HFFc6 (cell line): ENCODE measurements around the gene DAPL1. TPM values are rescaled to one million over a fixed set of nuclear protein-coding genes. Genes with fewer than 3 reads are reported as not detected.

Experiments
- DNase-seq: peaks from one replicate; pipeline ENCODE4 v3.0.0-alpha.2; 2018
- H3K27ac Mint-ChIP-seq: 2 replicates; pipeline ENCODE4 v1.8.0; 2020; ENCODE audit warnings: mild to moderate bottlenecking, mixed read lengths
- H3K27me3 Mint-ChIP-seq: 2 replicates; pipeline ENCODE4 v1.8.0; 2021; ENCODE audit warnings: mild to moderate bottlenecking, moderate library complexity, mixed read lengths; ENCODE audit not compliant: insufficient read depth
- H3K36me3 Mint-ChIP-seq: 2 replicates; pipeline ENCODE4 v1.8.0; 2021; ENCODE audit warnings: low read depth, mixed read lengths
- H3K4me1 Mint-ChIP-seq: 2 replicates; pipeline ENCODE4 v1.8.0; 2020; ENCODE audit warnings: low read depth, mixed read lengths
- H3K4me3 Mint-ChIP-seq: 2 replicates; pipeline ENCODE4 v1.8.0; 2020; ENCODE audit warnings: mild to moderate bottlenecking, moderate library complexity, mixed read lengths
- H3K9me3 Mint-ChIP-seq: 2 replicates; pipeline ENCODE4 v1.8.0; 2020; ENCODE audit warnings: mild to moderate bottlenecking, mixed read lengths
- total RNA-seq, 6 experiments: library from RNA; stranded (reverse); fragmentation: NEBNext Ultra II Directional; extraction: Animal tissue kit (Norgen Biotek cat#: 25700); gene quantifications; 2 replicates in 1 of 6; 3 replicates in 5 of 6; pipeline ENCODE4 v1.2.3, GENCODE V29; 2021
- TF ChIP-seq, protein P1 (sequence below): fragments of 200-600 bp; sonication (generic); IDR thresholded peaks from 2 replicates; pipeline ENCODE4 v1.5.0; 2021; ENCODE audit warnings: antibody characterized with exemption, mild to moderate bottlenecking

DAPL1 gene
- total RNA-seq, 6 experiments from 2014 or later = not detected

DNA sequence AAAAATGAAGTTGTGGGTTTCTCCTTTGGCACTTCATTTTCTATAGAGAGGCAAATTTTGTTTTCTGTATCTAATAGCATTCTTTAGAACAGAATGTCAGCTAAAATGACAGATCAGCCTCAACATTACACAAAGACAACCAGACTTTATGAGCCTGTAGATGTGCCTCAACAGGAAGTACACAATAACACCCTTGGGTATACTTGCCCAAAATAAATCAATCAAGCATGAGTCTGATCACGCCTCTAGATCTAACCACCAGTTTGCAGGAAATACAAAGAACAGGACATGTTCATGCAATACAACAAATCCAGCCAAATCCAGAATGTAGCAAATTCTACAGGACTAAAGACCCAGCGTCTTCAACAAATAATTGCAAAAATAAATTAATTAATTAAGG lies 11.2 kb upstream of the DAPL1 start:
- H3K27ac Mint-ChIP-seq = no peak overlapping the region
- no peak for DNase-seq
- no peaks in the 10 kb centered on the region for H3K9me3 Mint-ChIP-seq
- H3K27me3 Mint-ChIP-seq = peaks cover 7% of the 10 kb centered on the region
- TF ChIP-seq, protein P1, sequence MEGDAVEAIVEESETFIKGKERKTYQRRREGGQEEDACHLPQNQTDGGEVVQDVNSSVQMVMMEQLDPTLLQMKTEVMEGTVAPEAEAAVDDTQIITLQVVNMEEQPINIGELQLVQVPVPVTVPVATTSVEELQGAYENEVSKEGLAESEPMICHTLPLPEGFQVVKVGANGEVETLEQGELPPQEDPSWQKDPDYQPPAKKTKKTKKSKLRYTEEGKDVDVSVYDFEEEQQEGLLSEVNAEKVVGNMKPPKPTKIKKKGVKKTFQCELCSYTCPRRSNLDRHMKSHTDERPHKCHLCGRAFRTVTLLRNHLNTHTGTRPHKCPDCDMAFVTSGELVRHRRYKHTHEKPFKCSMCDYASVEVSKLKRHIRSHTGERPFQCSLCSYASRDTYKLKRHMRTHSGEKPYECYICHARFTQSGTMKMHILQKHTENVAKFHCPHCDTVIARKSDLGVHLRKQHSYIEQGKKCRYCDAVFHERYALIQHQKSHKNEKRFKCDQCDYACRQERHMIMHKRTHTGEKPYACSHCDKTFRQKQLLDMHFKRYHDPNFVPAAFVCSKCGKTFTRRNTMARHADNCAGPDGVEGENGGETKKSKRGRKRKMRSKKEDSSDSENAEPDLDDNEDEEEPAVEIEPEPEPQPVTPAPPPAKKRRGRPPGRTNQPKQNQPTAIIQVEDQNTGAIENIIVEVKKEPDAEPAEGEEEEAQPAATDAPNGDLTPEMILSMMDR = no peak
- peaks cover 16% of the 10 kb centered on the region for H3K4me1 Mint-ChIP-seq
- no peak overlapping the region for H3K4me3 Mint-ChIP-seq
- no peaks in the 10 kb centered on the region for H3K36me3 Mint-ChIP-seq

DNA sequence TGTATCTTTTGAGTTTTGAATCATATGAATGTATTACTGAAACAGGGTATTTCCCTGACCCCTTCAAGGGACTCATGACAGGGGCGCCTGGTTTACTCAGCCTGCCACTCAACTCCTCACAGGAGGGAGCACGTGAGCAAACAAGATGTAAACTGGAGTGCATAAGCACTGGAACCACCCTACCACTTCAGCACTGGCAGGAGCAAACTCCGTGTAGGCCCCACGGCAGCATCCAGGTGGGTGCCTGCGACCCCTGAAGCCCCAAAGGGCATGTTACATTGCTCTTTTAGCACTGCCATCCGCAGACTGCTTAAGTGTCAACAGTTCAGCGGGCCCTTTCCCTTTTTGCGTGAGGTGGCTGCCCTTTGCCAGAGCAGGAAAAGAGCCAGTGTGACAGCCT lies 8.2 kb upstream of the DAPL1 start:
- H3K27ac Mint-ChIP-seq = no peak overlapping the region
- no peak overlapping the region for H3K4me3 Mint-ChIP-seq
- TF ChIP-seq, protein P1 = no peak
- peaks cover 23% of the 10 kb centered on the region for H3K27me3 Mint-ChIP-seq
- peaks cover 10% of the 10 kb centered on the region for H3K4me1 Mint-ChIP-seq
- no peak for DNase-seq
- no peaks in the 10 kb centered on the region for H3K36me3 Mint-ChIP-seq
- no peaks in the 10 kb centered on the region for H3K9me3 Mint-ChIP-seq

DNA sequence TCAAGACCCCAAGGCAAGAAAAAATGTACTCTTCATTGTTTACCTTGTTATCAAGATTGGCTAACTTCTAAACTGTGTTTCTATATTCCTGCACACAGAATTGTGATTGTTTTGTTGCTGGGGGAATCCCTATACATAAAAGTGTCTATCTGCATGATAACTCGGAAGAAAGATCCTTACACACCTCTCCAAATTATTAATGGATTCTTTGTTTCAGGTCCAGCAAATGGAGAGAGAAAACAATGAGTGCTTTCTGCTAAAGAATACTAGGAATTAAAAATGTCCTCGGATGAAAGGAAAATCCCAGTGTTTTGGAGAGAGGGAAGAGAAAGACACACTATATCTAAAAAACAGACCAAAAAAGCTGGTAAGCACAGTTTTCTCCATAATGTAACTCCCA lies 6.2 kb upstream of the DAPL1 start:
- no peaks in the 10 kb centered on the region for H3K4me1 Mint-ChIP-seq
- H3K9me3 Mint-ChIP-seq = no peaks in the 10 kb centered on the region
- no peak for DNase-seq
- peaks cover 23% of the 10 kb centered on the region for H3K27me3 Mint-ChIP-seq
- no peak overlapping the region for H3K27ac Mint-ChIP-seq
- H3K36me3 Mint-ChIP-seq = no peaks in the 10 kb centered on the region
- TF ChIP-seq, protein P1 = no peak
- H3K4me3 Mint-ChIP-seq = no peak overlapping the region

DNA sequence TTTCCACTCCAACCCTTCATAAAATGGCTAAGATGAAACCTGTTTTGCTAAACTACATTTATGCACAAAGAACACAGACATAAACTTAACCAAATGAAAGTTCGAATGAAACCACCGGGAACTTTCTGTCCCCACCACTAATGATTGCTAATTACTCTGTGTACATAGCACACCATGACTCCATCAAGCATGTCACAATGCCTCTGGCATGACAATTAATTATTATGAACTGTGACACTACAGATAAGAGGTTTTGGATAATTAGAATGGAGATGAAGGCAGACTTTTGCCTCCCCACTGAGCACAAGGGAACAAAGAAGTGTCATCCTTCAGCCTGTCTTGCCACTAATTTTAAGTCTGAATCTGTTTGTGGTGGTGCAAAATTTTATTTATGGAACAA lies 1.5 kb downstream of the DAPL1 start:
- H3K4me1 Mint-ChIP-seq = peaks cover 7% of the 10 kb centered on the region
- no peak overlapping the region for H3K4me3 Mint-ChIP-seq
- peaks cover 33% of the 10 kb centered on the region for H3K27me3 Mint-ChIP-seq
- no peaks in the 10 kb centered on the region for H3K9me3 Mint-ChIP-seq
- no peak overlapping the region for H3K27ac Mint-ChIP-seq
- H3K36me3 Mint-ChIP-seq = no peaks in the 10 kb centered on the region
- TF ChIP-seq, protein P1 = no peak
- DNase-seq = no peak

DNA sequence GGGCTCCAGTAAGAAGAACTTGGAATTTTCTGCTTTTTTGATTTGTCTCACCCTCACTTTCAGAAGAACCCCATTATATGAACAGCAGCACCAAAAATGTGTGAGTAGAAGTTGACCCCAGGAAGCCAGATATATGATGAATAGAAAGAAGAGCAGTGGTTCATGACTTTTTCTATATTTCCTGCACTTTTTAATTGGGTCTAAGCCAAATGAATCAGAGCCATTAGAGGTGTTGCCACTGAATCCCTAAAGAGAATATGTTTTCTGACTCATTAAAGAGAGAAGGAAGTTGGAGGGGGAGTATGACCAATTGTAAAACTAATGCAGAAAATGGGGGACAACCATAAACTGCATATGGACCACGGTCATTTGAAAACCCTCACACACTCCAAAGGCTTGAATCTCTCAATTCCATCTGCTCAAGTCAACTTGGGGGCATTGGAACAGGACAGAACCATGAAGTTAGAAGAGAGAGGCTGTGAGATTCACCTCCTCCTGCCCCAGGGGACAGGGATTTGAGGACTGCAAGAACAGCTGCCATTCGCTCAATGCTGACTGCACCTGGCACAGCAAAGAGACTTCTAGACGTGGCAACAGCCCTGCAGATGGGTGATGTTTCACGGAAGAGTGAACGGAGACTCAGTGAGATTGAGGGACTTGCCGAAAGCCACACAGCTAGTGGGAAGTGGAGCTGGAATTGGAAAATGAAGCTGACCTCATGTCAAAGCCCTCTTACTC lies 3.0 kb downstream of the DAPL1 start:
- no peaks in the 10 kb centered on the region for H3K9me3 Mint-ChIP-seq
- H3K4me3 Mint-ChIP-seq = no peak overlapping the region
- H3K27ac Mint-ChIP-seq = no peak overlapping the region
- H3K27me3 Mint-ChIP-seq = peaks cover 33% of the 10 kb centered on the region
- H3K4me1 Mint-ChIP-seq = peaks cover 7% of the 10 kb centered on the region
- no peak for DNase-seq
- TF ChIP-seq, protein P1 = no peak
- no peaks in the 10 kb centered on the region for H3K36me3 Mint-ChIP-seq
